LNCAP (cell line): ENCODE measurements around the gene GNAQ.

Experiments used
- TF ChIP-seq, protein P1 (sequence below): fragments of 450-650 bp; IDR thresholded peaks from 2 replicates; pipeline ENCODE4 v1.5.1; 2017; ENCODE audit warnings: mild to moderate bottlenecking

The GNAQ gene

DNA sequence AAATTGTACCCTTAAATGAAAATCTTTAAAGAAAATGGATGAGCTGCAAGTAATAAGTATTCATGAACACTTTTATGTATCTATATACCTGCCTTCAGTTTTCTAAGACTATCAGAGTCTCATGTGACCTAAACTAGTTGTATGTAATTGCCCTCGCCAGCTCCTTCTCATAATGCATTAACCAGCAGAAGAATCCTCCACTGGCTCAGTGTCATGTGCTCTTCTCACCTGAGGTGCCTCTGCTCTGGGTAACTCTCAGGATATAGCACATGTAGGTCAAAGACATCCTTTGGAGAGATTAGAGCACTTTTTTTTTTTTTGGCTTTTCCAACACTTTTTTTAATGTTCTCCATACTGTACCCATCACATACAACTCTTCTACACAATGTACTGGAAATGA is 199.8 kb downstream of the GNAQ start:
- TF ChIP-seq, protein P1, sequence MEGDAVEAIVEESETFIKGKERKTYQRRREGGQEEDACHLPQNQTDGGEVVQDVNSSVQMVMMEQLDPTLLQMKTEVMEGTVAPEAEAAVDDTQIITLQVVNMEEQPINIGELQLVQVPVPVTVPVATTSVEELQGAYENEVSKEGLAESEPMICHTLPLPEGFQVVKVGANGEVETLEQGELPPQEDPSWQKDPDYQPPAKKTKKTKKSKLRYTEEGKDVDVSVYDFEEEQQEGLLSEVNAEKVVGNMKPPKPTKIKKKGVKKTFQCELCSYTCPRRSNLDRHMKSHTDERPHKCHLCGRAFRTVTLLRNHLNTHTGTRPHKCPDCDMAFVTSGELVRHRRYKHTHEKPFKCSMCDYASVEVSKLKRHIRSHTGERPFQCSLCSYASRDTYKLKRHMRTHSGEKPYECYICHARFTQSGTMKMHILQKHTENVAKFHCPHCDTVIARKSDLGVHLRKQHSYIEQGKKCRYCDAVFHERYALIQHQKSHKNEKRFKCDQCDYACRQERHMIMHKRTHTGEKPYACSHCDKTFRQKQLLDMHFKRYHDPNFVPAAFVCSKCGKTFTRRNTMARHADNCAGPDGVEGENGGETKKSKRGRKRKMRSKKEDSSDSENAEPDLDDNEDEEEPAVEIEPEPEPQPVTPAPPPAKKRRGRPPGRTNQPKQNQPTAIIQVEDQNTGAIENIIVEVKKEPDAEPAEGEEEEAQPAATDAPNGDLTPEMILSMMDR = no peak

DNA sequence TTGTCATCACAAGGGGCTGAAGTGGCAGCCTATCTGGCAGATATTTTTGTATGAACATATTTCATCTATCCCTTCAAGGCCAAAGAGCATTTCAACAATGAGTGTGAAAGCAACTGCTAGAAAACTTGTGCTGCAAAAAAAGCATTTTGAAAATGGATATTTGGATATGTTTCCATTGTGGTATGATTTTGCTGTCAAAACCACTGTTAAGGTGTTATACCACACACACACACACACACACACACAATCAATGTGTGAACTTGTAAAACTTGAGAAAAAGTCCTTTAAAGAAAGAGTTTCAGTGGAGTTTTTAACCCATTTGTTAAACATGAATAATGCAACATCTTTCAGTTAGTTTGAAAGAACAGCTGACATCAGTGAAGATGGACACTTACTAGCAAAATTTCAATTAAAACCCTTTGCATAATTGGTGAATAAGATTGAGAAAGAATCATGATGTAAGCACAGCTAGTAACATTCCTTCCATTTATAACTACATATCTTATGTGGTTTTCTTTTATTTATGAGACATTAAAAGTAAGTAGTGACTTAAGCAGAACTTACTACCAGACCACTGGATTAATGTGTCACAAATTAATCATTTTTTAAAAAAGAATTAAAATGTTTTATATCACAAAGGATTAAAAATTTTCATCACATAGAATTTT is 200.9 kb downstream of the GNAQ start:
- TF ChIP-seq, protein P1 = no peak

DNA sequence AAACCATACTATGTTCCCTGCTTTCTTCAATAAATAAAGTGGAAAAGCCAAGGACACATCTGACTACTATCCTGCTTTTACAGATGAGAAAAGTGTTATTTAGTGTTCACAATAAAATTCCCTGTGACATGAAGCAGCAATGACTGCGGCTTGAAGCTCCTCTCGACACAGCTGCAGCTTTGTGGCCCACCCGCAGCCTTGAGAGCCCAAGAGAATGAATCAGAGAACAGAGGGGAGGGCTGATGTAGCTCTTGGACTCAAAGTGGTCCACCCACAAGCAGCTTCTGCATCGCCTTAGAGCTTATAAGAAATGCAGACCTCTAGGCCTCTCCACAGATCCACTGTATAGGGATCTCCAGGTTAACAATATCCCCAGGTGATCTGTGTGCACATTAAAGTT is 202.2 kb downstream of the GNAQ start:
- TF ChIP-seq, protein P1 = no peak

DNA sequence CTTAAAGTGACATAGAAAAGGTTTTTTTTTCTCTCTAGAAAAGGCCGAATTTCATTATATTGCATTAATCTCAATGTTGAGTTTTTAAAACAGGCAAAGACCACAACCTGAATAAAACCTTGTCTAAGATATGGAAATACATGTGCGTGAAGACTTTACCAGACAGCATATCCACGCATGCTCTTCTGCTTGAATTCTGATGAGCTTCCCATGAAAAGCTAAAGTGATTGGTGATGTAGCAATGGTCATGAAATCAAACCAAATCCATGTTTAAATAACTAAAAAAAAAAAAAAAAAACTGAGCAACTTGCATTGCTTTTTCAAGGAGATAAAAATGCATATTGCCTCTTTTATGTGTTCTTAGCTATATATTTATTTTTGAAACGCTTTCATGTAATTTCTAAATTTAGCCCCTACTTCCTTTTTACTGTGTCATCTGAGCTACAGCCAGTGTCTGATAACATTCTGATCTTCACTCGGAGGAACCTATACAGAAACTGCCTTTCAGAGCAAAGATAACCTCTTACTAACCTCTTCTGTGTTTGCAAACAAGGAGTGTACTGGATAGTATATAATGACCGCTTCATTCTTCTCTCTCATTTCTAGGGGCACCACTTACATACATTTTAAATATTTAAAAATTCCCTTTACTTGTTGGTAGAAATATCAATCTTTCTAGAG is 204.4 kb downstream of the GNAQ start:
- TF ChIP-seq, protein P1 = no peak

DNA sequence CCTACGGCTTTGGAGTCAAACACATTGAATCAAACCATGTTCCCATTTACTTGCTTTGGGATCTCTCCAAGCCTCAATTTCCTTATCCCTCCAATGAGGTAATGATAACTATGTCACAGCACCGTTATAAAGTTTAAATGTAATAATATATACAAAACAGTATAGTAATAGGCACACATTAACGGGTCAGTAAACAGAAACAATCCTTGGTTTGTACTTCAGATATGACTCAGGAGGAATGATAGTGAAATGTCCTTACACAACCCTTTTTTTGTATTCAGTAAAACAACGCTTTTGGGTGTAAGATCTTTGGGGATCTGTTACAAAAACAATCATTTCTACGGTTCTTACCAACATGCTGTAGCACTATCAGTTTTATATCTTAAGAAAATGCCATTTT is 205.0 kb downstream of the GNAQ start:
- TF ChIP-seq, protein P1 = no peak

DNA sequence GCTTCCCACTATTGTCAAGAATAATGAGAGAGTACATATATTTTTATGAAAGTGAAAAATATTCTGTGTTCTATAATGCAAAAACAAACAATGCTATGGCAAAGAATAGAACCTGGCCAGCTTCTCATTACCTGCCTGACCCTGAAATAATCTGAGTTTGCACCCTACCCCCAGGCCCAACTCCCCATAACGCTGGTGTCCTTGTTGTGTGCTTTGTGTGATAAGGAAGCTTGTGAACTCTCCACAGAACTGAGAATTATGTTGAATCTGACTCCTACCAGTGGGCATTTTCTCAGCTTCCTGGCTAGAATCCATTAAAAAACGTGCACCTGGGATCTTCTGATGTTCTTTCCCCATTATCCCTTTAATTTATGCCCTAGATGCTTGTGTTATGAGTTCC is 205.5 kb downstream of the GNAQ start:
- TF ChIP-seq, protein P1 = no peak

DNA sequence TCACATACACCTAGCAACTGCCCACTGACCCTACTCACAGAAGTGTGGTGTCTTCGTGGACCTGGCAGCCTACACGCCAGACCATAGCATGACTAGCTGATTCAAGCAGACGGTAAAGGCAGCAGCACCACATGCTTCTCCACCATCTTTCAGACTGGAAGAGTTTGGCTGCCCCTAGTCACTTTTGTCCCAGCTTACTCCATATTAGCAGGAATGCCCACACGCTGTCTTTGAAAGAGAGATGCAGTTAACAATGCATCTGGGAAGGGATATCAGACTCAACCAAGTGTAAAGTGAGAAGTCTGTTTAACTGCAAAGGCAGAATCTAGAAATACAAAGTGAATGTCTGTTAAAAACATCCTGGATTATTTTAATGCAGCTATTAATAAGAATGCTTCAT is 206.2 kb downstream of the GNAQ start:
- TF ChIP-seq, protein P1 = no peak
